ENCODE measurements around the gene FSIP2.

DNA sequence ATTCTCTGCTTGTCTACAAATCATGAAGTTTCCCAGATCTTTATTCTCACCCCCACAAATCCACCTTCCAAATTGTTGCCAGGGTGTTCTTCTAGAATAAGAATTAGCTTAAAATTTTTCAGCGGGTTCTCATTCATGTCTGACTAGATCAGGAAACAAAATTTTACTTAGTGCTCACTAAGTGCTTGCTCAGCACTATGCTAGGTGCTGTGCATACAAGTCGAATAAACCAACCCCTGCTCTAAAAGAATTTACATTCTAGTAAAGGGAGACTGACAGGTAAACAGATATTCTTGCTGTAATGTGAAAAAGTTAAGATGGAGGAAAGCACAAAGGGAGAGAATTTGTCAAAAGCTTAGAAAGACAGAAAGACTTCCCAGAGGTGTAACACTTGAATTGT is 2.4 kb upstream of the FSIP2 start:
- TF ChIP-seq, protein P1, sequence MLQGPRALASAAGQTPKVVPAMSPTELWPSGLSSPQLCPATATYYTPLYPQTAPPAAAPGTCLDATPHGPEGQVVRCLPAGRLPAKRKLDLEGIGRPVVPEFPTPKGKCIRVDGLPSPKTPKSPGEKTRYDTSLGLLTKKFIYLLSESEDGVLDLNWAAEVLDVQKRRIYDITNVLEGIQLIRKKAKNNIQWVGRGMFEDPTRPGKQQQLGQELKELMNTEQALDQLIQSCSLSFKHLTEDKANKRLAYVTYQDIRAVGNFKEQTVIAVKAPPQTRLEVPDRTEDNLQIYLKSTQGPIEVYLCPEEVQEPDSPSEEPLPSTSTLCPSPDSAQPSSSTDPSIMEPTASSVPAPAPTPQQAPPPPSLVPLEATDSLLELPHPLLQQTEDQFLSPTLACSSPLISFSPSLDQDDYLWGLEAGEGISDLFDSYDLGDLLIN (CRISPR knock-in tag; IDR thresholded peaks at IDR 0.05; ENCODE audit: borderline replicate concordance), result no peak
- TF ChIP-seq, protein P2, sequence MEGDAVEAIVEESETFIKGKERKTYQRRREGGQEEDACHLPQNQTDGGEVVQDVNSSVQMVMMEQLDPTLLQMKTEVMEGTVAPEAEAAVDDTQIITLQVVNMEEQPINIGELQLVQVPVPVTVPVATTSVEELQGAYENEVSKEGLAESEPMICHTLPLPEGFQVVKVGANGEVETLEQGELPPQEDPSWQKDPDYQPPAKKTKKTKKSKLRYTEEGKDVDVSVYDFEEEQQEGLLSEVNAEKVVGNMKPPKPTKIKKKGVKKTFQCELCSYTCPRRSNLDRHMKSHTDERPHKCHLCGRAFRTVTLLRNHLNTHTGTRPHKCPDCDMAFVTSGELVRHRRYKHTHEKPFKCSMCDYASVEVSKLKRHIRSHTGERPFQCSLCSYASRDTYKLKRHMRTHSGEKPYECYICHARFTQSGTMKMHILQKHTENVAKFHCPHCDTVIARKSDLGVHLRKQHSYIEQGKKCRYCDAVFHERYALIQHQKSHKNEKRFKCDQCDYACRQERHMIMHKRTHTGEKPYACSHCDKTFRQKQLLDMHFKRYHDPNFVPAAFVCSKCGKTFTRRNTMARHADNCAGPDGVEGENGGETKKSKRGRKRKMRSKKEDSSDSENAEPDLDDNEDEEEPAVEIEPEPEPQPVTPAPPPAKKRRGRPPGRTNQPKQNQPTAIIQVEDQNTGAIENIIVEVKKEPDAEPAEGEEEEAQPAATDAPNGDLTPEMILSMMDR (CRISPR knock-in tag; IDR thresholded peaks at IDR 0.05), result no peak
- TF ChIP-seq RBAK (CRISPR knock-in tag; IDR thresholded peaks at IDR 0.05) (no peak), SP4 (CRISPR knock-in tag; IDR thresholded peaks at IDR 0.05) (no peak), JUND (CRISPR knock-in tag; IDR thresholded peaks at IDR 0.05) (no peak), KDM4B (CRISPR knock-in tag; IDR thresholded peaks at IDR 0.05) (no peak), JUN (CRISPR knock-in tag; IDR thresholded peaks at IDR 0.05) (no peak), FOXA1 (IDR thresholded peaks at IDR 0.05) (no peak), FOXA1 (CRISPR knock-in tag; IDR thresholded peaks at IDR 0.05) (no peak)
- TF ChIP-seq, protein P3, sequence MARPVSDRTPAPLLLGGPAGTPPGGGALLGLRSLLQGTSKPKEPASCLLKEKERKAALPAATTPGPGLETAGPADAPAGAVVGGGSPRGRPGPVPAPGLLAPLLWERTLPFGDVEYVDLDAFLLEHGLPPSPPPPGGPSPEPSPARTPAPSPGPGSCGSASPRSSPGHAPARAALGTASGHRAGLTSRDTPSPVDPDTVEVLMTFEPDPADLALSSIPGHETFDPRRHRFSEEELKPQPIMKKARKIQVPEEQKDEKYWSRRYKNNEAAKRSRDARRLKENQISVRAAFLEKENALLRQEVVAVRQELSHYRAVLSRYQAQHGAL (CRISPR knock-in tag; IDR thresholded peaks at IDR 0.05; ENCODE audit: not compliant biosample characterization), result no peak
- TF ChIP-seq, protein P4, sequence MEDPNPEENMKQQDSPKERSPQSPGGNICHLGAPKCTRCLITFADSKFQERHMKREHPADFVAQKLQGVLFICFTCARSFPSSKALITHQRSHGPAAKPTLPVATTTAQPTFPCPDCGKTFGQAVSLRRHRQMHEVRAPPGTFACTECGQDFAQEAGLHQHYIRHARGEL (CRISPR knock-in tag; IDR thresholded peaks at IDR 0.05), result no peak
